HCT116 (cell line): Measurements from ENCODE around the gene GALK1. TPM values are rescaled to one million over a fixed set of nuclear protein-coding genes. Genes with fewer than 3 reads are reported as not detected.

Source experiments
- ELF1 ChIP-seq: IDR thresholded peaks from 2 replicates; pipeline ENCODE4 v1.6.1; 2012; ENCODE audit warnings: low read depth, borderline replicate concordance
- EZH2 ChIP-seq: fragments of 200-600 bp; sonication (generic); IDR thresholded peaks from 2 replicates; pipeline ENCODE4 v1.6.1; 2017; ENCODE audit warnings: antibody characterized with exemption, mixed run types
- EZH2phosphoT487 ChIP-seq: fragments of 200-600 bp; IDR thresholded peaks from 2 replicates; pipeline ENCODE4 v1.6.1; 2018; ENCODE audit warnings: antibody characterized with exemption, borderline replicate concordance
- POLR2A ChIP-seq: IDR thresholded peaks from 2 replicates; pipeline ENCODE4 v1.7.0; 2011; ENCODE audit warnings: borderline replicate concordance; ENCODE audit not compliant: insufficient read depth, insufficient read length; ENCODE audit errors: extremely low read depth
- RAD21 ChIP-seq: IDR thresholded peaks from 2 replicates; pipeline ENCODE4 v1.6.1; 2012; ENCODE audit warnings: low read depth, mild to moderate bottlenecking
- SIN3A ChIP-seq: IDR thresholded peaks from 2 replicates; pipeline ENCODE4 v1.6.1; 2012; ENCODE audit warnings: low read depth
- YY1 ChIP-seq: IDR thresholded peaks from 2 replicates; pipeline ENCODE4 v1.6.1; 2011; ENCODE audit warnings: low read length, low read depth, moderate library complexity, mild to moderate bottlenecking; ENCODE audit not compliant: insufficient replicate concordance; ENCODE audit errors: extremely low read depth
- ZFX ChIP-seq: fragments of 450-650 bp; IDR thresholded peaks from 2 replicates; pipeline ENCODE4 v1.6.1; 2017
- total RNA-seq: library from RNA; stranded (reverse); gene quantifications from one replicate; pipeline ENCODE4 v1.2.1, GENCODE V29; 2021; ENCODE audit not compliant: unreplicated experiment
- TF ChIP-seq, protein P1 (sequence below): IDR thresholded peaks from 2 replicates; pipeline ENCODE4 v1.6.1; 2012
- TF ChIP-seq, protein P2 (sequence below): IDR thresholded peaks from 2 replicates; pipeline ENCODE4 v1.6.1; 2012; ENCODE audit warnings: low read depth

Gene GALK1
- total RNA-seq, 1 experiment from 2014 or later = 57.8 TPM

DNA sequence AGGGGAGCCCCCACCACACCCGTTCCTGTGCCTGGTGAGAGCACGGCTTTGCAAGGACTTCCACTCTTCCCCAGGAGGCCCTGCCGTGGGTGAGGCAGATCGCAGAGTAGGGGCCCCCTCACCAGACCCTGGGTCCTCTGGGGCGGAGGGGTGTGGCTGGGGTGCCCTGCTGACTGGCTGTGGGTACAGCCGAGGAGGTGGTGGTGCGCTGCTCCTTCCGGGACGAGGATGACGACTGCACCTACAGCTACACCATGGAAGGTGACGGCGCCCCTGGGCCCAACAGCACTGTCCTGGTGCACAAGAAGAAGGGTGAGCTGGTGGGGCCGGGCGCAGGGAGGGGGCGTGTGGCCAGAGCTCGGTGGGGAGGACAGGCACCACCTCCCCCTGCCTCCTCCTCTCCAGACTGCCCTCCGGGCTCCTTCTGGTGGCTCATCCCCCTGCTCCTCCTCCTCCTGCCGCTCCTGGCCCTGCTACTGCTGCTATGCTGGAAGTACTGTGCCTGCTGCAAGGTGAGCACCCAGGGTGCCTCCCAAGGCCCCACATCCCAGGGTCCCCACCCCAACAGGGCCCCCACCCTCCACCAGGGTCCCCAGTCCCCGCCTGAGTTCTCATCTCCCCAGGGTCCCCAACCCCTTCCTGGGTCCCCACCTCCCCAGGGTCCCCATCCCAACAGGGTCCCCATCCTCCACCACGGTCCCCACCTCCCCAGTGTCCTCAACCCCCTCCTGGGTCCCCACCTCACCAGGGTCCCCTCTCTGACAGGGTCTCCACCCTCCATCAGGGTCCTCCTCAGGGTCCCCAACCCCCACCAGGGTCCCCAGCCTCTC, 27.6 kb downstream of the GALK1 start (continued):
- no peak for TF ChIP-seq YY1
- TF ChIP-seq EZH2phosphoT487 = no peak
- TF ChIP-seq EZH2 = no peak
- TF ChIP-seq RAD21 = no peak
- TF ChIP-seq POLR2A = no peak
- TF ChIP-seq ZFX = no peak
- TF ChIP-seq, protein P1, sequence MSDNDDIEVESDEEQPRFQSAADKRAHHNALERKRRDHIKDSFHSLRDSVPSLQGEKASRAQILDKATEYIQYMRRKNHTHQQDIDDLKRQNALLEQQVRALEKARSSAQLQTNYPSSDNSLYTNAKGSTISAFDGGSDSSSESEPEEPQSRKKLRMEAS = no peak
- no peak for TF ChIP-seq SIN3A
- no peak for TF ChIP-seq ELF1
- TF ChIP-seq, protein P2, sequence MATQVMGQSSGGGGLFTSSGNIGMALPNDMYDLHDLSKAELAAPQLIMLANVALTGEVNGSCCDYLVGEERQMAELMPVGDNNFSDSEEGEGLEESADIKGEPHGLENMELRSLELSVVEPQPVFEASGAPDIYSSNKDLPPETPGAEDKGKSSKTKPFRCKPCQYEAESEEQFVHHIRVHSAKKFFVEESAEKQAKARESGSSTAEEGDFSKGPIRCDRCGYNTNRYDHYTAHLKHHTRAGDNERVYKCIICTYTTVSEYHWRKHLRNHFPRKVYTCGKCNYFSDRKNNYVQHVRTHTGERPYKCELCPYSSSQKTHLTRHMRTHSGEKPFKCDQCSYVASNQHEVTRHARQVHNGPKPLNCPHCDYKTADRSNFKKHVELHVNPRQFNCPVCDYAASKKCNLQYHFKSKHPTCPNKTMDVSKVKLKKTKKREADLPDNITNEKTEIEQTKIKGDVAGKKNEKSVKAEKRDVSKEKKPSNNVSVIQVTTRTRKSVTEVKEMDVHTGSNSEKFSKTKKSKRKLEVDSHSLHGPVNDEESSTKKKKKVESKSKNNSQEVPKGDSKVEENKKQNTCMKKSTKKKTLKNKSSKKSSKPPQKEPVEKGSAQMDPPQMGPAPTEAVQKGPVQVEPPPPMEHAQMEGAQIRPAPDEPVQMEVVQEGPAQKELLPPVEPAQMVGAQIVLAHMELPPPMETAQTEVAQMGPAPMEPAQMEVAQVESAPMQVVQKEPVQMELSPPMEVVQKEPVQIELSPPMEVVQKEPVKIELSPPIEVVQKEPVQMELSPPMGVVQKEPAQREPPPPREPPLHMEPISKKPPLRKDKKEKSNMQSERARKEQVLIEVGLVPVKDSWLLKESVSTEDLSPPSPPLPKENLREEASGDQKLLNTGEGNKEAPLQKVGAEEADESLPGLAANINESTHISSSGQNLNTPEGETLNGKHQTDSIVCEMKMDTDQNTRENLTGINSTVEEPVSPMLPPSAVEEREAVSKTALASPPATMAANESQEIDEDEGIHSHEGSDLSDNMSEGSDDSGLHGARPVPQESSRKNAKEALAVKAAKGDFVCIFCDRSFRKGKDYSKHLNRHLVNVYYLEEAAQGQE = no peak
